NCI-H748 treated with DMSO at 0.1 percent for 48 hours (cell line): Measurements from ENCODE around the gene MFGE8.

Source experiments
- DNase-seq: peaks from one replicate; lab custom pipeline; 2025; lab: John Stamatoyannopoulos, UW

MFGE8 gene

GRCh38 chr15:88872106-88872505 is 41.1 kb downstream of the MFGE8 start:
- no peak for DNase-seq

DNA sequence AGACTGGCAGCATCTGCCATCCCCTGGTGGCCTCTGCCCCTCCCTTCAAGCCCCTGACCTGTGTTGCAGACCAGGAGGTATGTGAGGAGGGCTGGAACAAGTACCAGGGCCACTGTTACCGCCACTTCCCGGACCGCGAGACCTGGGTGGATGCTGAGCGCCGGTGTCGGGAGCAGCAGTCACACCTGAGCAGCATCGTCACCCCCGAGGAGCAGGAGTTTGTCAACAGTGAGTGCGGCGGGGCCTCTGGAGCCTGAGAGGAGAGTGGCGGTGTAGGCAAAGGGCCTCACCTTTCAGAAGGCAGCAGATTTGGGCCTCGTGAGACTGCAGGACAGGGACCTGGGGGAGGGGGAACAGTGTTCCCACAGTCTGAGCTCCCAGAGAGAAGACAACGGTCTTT is 41.9 kb downstream of the MFGE8 start:
- DNase-seq = no peak

- DNase-seq = no peak
Measured at GRCh38 chr15:88866295-88866881, 46.8 kb downstream of the MFGE8 start.

DNA sequence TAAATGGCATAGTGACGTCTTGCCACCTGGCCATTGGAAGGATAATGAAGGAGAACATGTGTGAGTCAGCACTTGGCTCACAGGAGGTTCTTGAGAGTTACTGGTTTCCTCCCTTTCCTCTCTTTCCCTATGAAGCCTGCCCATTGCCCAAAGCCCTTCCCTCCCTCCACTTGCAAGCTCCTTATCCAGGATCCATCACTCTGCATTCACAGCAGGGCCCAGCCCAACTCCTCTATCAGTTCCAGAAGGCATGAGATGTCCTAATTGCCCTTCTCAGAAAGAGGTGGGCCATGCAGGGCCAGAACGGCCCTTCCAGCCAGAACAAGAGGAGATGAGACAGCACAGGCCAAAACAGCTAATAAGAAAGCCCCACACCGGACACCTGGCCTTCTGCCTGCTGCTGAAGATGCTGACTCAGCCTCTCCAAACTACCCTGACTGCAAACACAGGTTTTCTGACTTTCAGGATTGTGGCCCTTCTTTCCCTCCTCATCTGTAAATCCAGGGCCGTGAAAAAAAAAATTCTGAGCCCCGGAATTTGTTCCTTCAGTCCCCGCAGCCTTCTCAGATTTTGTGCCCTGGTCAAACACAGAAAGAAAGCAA is 47.6 kb downstream of the MFGE8 start:
- DNase-seq = no peak

DNA sequence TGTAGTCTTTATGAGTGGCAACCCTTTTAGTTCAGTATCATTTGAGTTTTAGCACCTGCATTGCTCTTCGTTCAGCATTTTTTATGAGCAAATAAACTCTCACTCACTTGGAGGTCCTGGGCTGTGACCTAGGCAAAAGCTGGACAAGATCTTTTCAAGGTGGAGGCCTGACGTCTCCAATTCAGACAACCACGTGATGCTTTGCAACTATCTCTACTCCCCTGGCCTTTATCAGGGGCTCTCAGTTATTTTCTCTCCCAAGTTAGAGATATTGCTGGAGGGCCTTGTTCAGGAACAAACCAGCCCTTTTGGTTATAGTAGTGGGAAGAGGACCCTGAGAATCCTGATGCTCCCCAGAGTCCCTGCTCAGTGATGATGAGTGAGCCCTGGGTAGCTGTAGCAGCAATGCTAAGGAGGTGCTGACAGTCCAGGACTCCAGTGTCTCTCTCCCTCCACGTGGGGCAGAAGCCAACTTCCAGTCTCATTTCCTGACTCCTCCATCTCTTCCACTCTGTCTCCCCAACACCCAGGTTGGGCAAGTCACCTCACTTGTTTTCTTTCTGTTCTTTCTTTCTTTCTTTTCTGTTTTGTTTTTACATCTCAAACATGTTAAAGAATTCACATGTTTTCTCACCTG is 48.2 kb downstream of the MFGE8 start:
- DNase-seq = no peak

DNA sequence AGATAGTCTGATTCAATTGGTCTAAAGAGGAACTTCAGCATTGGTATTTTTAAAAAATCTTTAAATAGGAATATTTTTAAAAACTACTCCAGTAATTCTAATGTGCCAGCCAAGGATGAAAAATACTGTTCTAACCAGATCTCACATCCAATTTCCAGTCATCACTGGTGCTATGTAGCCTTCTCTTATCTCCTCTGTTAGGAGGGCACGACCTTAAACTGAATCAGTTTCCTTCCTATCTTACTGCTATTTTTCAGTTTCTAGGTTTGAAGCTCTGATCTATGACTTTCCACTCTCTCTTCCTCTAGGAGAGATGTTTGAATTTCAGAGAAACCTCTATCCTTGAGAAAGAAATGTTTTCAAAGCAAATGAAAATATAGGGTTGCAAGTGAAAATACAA is 49.8 kb downstream of the MFGE8 start:
- DNase-seq = no peak

DNA sequence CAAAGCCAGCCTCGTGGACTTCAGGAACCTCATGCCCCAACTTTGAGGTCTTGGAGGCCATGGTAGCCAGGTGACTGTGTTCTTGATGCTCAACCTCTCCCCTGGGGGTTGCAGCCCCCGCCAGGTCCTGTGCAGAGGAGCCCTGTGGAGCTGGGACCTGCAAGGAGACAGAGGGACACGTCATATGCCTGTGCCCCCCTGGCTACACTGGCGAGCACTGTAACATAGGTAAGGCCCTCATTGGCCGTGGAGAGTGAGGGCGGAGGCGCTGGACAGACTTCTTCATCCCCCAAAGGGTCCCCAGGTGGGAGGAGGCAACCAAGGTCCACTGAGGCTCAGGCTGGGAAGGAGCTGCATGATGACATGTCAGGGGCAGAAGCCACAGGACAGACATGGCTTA is 53.0 kb downstream of the MFGE8 start:
- no peak for DNase-seq

- no peak for DNase-seq
Measured at GRCh38 chr15:88859550-88859949, 53.6 kb downstream of the MFGE8 start.

DNA sequence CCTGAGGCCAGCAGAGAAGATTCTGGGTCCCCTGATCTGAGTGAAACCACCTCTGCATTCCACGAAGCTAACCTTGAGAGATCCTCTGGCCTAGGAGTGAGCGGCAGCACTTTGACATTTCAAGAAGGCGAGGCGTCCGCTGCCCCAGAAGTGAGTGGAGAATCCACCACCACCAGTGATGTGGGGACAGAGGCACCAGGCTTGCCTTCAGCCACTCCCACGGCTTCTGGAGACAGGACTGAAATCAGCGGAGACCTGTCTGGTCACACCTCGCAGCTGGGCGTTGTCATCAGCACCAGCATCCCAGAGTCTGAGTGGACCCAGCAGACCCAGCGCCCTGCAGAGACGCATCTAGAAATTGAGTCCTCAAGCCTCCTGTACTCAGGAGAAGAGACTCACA is 54.2 kb downstream of the MFGE8 start:
- no peak for DNase-seq

DNA sequence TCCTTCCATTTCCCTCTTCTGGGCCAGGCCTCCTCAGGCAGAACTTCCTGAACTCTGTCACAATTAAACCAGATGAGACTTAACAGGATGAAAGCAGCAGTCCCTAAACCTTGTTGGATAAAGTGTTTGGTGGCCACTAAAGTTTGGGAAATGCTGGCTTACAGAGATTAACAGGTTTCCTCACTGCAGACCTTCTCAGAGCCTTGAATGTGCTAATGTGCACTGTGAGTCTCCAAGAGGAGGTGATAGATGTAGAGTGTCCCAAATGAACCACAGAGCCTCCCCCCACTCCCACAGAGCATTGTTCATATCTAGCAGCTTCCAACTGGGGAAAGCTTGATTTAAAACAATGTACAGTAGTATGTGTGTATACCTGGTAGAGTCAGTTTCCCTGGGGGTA is 60.7 kb downstream of the MFGE8 start:
- DNase-seq = no peak

GRCh38 chr15:88849376-88850072 is 63.7 kb downstream of the MFGE8 start:
- no peak for DNase-seq
